GM18951 (cell line): ENCODE results near the gene PLEKHM3.

Experiments
- POLR2A ChIP-seq: IDR thresholded peaks from 4 replicates; pipeline ENCODE4 v1.6.1; 2011; ENCODE audit warnings: mild to moderate bottlenecking; ENCODE audit not compliant: insufficient read length, insufficient read depth; ENCODE audit errors: extremely low read depth
- in situ Hi-C: fragments of 300-500 bp; cut with MboI; formaldehyde crosslinking; loops from one replicate; pipeline ENCODE4 v1.12.0; 2022; ENCODE audit warnings: low sequenced_read_pairs, mixed read lengths, inconsistent platforms; ENCODE audit not compliant: unreplicated experiment

The PLEKHM3 gene

DNA sequence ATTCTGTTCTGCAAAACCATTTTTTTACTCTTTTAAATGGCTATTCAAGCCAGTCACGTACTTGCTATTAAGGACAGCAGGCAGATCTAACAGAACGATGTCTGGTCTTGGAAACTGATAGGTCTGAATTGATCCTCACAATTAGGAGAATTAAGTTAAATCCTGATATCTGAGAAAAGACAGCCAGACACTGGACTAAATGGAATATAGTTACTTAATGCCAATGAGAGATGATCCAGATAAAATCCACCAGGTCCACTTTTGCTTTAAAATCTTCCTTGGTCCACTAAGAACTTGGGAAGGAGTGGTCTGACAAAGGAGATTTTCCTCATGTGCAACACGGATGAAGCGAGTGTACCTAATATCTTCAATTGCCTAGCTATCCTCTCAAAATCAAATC lies 86.9 kb downstream of the PLEKHM3 start:
- in situ Hi-C loops: no loop called here
- no peak for TF ChIP-seq POLR2A

DNA sequence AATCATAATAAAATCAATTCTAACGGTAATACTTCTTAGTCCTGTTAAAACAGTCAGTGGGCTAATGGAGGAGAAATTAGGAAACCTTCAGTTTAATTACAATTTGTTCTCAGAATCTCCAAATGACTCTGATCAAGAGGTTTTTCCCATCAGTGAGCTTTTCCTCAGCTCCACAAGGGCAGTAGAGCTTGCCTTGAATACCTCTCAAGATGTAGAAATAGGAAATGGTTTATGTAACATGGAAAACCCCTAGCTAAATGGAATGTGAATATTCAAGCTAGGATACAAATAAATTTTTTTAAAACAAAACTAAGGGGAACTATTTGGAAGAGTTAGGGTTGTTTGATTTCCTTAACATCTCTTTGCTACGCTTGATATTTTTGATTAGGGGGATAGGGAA lies 87.5 kb downstream of the PLEKHM3 start:
- in situ Hi-C loops: no loop called here

GRCh38 chr2:207937253-207937652 lies 88.1 kb downstream of the PLEKHM3 start:
- in situ Hi-C loops: no loop called here
- TF ChIP-seq POLR2A: no peak

More for the DNA sequence above, 87.5 kb downstream of the PLEKHM3 start:
- TF ChIP-seq POLR2A: no peak

- in situ Hi-C loops: no loop called here
Measured at GRCh38 chr2:207936380-207936779, 88.9 kb downstream of the PLEKHM3 start.

GRCh38 chr2:207935991-207936370 lies 89.3 kb downstream of the PLEKHM3 start:
- in situ Hi-C loops: no loop called here
- TF ChIP-seq POLR2A: no peak

More at GRCh38 chr2:207936380-207936779, 88.9 kb downstream of the PLEKHM3 start:
- TF ChIP-seq POLR2A: no peak

- TF ChIP-seq POLR2A: no peak
- in situ Hi-C loops: no loop called here
Measured at GRCh38 chr2:207935121-207935990, 90.0 kb downstream of the PLEKHM3 start.

GRCh38 chr2:207934720-207935119 lies 90.6 kb downstream of the PLEKHM3 start:
- TF ChIP-seq POLR2A: no peak
- in situ Hi-C loops: no loop called here

DNA sequence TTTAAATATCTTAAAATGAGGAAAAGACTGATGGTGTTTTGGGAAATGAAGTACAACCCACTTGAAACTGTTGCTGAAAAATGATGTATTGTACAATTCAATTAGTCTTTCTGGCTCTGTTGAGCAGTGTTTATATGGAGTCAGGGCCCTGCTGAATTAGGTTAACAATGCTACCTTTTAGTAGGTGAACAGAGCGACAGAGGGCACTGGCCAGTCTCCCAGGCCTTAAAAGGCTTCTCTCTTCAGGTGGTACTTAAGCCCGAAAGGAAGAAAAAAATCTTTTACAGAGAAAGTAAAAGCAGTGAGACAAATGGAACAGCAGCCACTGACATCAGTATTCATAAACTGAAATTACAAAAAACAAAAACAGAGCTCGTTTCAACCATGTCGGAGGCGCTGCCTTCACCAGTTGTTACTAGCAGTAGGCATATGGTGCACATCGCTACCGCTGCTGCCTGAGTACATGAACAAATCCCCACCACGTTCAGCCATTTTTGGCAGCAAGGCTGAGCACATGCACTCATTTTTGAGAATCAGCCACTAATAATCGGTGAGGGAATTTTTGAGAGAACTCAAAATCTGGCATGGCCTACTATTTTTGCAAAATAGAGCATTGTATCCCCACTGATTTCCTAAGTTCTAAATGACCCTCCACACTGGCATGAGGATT lies 91.8 kb downstream of the PLEKHM3 start:
- in situ Hi-C loops: no loop called here
- TF ChIP-seq POLR2A: no peak

DNA sequence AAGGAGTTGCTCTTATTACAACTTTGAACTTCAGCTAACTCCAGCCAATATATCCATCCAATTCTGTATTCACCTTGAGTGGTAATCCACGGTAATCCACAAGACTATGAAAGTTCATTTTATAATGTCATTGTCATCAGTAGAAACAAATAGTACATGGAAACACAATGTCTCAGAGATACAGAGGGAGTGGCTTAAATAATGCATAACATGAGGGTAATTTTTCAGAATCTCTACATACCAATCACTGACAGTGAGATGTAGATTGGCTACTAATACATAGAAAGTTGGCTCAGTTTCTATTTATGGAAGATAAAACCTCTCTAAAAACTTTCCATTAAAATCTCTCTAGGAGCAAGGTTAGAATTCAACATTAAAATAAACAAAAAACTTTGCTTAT lies 93.2 kb downstream of the PLEKHM3 start:
- in situ Hi-C loops: no loop called here

DNA sequence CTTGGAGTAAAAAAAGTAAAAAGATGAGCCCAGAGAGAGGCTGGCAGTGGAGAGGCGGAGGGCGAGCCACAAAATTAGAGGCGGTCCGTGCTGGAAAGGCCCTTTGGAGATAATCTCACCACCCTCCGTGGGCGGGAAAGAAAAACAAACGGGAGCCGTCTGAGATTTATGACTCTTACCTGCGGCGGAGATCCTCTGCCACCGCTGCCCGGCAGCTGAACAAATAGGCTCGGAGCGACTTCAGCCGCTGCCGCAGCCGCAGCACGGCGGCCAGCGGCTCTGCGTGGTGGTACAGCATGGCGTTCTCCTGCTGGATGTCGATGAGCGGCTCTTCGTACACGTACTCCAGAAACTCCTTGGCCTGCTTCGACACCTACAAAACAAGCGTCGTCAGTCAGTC lies 94.6 kb downstream of the PLEKHM3 start:
- in situ Hi-C loops: no loop called here
- TF ChIP-seq POLR2A: no peak

More for the DNA sequence above, 93.2 kb downstream of the PLEKHM3 start:
- TF ChIP-seq POLR2A: no peak

GRCh38 chr2:207929923-207930322 lies 95.4 kb downstream of the PLEKHM3 start:
- in situ Hi-C loops: no loop called here
- no peak for TF ChIP-seq POLR2A

GRCh38 chr2:207928079-207928478 lies 97.2 kb downstream of the PLEKHM3 start:
- in situ Hi-C loops: no loop called here
- no peak for TF ChIP-seq POLR2A

DNA sequence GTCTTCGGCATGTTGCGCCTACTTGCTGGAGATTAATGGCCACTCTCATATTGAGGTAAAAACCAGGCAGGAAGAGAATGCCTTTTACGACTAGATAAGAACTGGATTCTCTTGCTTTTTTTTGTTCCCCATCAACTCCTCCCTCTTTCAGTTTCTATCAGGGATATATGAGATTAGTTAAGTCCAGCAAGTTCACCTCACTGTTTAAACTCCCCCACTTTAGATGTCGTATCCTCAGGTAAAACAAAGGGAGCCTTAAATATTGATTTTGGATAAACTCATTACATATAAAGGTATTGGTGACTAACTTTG lies 98.4 kb downstream of the PLEKHM3 start:
- in situ Hi-C loops: no loop called here
- TF ChIP-seq POLR2A: no peak

DNA sequence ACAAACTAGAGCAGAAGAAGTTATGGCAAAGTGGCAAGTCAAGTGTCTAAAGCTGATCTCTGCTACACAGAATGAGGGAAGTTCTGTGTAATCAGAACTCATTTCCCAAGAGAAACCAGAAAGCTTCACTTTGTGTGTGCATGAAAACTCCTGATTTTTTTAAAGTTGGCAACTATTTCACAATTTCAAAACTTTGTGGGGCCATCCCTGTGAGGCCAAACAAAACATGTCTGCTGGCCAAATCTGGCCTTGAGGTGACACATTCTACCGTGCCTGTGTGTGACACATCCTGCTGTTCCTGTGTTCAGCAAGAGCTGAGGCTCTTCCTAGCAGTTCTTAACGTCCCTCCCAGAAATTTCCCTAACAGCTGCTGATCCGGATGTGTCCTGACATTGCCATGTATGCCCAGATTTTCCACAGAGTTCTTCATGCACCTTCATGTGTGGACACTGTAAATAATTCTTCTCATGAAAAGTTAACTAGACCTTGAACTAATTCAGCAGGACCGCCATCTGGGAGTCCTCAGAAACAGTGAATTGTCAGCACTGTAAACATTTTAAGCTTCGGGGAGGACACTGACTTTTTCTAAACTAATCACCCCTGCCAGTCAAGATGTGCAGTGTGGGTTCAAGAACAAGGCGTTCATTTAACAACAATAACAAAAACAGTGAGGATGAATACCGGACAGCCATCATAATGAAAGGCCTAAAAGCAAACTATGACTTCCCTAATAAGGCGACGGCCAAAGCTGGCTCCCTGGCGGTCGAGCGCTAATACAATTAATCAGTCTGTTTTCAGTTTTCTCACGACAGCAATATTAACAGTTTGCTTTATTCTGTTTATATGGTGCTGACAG lies 99.0 kb downstream of the PLEKHM3 start:
- TF ChIP-seq POLR2A: no peak
- in situ Hi-C loops: no loop called here

- in situ Hi-C loops: no loop called here
- TF ChIP-seq POLR2A: no peak
Measured at GRCh38 chr2:207925601-207926000, 99.7 kb downstream of the PLEKHM3 start.
